DMS53 (cell line): ENCODE results near the gene CRK.

Source experiments
- DNase-seq: peaks from one replicate; lab custom pipeline; 2025; lab: John Stamatoyannopoulos, UW

The CRK gene

DNA sequence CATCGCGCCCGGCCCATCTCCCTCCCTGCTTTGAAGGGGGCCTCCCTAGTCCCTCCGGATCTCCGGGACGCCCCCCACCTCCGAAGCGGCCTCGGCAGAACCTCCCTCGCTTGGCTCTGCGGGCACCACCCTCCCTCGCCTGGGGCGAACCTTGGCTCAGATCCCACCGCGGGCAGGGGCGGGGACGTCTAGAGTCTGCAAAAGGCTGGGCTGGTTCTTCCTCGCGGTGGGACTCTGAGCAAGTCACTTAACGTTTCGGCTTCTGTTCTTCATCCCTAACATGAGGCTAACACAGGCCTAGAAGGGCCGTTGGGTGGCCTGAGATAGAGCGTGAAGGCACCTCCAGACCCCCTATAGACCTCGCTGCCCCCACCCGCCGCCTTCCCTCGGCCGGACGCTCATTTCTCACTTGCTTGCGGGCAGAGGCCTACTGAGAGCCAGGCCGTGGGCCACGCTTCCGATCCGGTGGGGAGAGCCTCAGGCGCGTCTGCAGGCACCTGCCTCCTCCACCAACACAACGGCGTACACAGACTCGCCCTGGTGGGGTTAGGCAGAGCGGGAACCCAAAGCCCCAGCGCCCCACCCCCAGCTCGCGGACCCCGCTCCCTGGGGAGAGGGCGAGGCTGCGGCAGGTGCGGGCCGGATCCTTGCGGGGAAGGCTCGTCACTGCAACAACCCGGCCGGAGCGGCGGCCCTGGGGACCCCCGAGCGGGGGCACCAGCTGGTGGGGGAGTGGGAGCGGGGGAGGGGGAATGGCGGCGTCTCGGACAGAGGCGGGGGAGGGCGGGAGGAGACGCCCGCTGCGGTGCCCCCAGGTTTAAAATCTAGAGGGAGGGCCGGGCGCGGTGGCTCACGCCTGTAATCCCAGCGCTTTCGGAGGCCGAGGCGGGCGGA, 31.0 kb upstream of the CRK start:
- DNase-seq, result peak; percentile 75

- peak; percentile 79 for DNase-seq
Observed at GRCh38 chr17:1485423-1486376, 29.7 kb upstream of the CRK start.

- peak; percentile 85 for DNase-seq
Observed at GRCh38 chr17:1484676-1485422, 28.8 kb upstream of the CRK start.

- no peak for DNase-seq
Observed at GRCh38 chr17:1484060-1484535, 28.1 kb upstream of the CRK start.

DNA sequence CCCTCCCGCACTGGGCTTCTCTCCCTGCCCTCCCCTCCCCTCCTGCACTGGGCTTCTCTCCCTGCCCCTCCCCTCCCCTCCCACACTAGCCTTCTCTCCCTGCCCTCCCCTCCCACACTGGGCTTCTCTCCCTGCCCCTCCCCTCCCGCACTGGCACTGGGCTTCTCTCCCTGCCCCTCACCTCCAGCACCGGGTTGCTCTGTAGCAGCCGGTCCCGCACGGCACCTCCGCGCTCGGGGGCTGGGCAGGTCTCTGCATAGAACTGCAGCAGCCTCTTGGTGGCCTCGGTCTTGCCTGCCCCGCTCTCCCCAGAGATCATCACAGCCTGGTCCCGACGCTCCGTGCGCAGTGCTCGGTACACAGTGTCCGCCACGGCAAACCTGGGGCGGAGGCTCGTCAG, 26.6 kb upstream of the CRK start:
- no peak for DNase-seq

GRCh38 chr17:1481736-1482135, 25.7 kb upstream of the CRK start:
- no peak for DNase-seq

GRCh38 chr17:1480747-1481465, 24.9 kb upstream of the CRK start:
- DNase-seq, result no peak

- DNase-seq, result no peak
Observed at GRCh38 chr17:1478418-1478817, 22.4 kb upstream of the CRK start.

DNA sequence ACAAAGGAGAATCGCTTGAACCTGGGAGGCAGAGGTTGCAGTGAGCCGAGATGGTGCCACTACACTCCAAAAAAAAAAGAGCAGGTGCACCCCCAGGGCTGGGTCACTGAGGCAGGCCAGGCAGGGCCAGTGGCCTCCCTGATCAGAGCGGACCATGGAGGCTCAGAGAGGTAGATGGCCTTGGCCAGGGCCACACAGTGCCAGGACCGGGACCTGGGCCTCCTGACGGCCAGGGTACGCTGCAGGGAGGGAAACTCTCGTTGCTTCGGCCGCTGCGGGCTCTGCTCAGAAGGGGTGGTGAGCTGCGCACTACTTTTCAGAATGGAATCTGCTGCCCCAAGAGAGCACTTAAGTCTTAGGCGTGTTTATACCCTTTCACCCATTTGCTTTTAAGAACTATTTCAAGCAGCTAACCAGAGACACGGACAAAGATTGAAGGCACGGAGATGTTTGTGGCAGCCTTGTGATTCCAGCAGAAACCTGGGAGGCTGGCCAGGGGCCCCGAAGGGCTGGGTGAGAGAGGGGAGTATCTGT, 19.4 kb upstream of the CRK start:
- DNase-seq, result no peak

- DNase-seq, result no peak
Observed at GRCh38 chr17:1474402-1475189, 18.6 kb upstream of the CRK start.

DNA sequence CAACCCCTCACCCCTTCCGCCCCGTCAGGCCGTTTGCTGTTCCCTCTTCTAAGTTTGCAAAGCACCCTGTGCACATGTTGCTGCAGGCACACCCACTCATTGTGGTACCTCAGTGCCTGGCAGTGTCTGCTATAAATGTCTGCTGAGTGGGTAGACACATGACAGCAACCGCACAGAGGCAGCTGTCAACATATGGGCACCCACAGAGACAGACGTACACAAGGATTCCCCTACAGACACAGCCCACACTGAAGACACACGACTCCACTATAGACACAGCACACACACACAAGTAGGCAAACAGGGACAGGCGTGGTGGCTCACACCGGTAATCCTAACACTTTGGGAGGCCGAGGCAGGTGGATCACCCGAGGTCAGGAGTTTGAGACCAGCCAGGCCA, 17.8 kb upstream of the CRK start:
- no peak for DNase-seq

DNA sequence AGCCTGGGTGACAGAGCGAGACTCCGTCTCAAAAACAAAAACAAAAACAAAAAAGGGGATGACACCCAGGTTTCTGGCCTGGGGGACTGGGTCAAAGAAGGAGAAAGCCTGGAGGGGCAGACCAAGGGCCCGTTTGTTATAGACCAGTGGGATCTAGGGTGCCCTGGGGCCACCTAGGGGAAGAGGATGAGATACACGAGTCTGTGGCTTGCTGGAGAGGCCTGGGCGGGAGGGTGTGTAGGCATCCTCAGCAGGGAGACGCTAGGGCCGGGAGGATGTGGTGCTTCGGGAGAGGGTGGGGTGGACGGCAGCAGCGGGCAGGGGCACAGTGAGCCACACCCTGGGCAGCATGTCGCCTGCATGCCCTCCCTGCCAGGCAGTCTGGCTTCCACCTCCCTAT, 17.1 kb upstream of the CRK start:
- DNase-seq, result no peak

DNA sequence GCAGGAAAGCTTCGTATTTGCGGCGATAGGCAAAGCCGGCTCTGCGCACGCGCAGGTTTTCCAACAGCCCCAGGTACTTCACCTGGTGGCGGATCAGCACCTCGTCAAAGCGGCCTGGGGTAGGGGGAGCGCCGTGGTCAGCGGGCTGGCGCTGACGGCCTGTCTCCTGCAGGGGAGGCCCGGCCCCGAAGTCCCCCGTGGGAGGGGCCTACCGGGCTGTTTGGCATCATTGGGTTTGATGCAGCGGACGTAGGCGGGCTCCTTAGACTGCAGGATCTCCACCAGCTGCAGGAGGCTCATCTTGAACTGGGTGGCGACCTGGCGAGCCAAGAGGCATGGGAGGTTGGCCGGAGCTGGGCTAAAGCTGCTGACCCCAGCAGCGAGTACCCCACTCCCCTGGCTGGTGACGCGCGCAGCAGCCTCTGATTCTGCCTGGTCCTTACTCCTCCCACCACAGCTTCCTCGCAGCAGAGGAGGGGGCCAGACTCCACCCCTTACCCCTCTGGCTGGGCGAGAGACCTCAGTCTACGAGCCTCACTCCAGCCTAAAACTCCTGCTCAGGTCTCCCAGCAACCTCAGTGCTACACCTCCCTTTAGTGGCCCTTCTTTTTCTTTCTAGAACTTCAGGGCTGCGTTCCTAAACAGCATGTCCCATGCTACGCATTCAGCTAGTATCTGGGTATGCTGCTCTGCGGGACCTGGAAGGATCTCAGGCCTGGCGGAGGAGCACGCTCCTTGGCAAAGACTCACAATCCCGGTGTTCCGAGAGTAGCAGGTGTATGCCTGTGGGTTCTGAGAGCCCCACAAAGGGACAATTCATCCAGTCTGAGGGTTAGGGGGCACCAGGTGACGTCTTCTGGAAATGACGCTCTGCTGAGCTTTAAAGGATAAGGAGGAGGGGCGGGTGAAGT, 16.1 kb upstream of the CRK start:
- DNase-seq, result no peak

DNA sequence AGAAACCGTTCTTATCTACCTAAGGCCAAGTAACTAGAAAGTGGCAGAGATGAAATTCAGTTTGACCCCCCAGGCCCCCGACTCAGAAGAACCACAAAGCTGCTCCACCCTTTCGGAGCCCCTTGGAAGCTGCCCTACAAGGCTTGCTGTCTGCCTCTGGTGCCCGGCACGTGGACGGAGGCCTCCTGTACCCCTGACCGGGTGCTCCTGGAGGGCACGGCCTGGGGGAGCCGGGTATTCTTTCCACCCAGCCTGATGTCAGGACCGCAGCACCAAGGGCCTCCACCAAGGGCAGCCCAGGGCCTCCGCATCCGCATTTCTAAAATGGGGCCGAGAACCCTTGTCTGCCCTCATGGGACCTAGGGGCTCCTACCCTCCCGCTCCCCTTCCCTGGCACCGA, 15.5 kb upstream of the CRK start:
- DNase-seq, result no peak

DNA sequence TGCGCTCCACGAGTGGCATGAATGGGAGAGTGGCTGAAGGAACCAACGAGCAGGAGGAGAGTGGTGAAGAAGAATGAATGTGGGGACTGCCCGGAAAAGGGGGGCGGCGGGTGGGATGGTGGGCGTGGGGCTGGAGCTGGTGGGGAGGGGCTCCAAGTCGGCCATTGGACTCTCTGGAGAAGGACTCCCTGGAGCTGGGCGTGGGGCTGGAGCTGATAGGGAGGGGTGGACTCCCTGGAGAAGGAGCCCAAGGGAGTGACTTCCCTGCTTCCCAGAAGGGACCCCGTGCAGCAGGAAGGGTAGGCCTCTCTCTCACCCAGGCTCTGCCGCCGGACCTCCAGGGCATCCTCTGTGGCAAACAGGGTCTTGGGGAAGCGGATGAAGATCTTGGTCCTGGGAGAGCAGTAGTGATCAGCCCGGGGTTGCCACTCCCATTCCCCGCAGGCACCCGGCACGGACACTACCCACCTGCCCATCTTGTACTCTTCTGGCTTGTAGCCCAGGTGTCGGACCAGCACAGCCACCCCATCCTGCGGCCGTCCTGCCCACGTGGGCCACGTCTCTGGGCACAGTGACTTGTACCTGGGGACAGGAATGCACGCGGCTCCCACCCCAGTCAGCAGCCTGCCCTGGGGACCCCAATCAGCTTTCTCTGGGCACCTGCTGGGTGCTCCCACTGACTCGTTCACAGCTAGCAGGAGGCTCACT, 14.9 kb upstream of the CRK start:
- DNase-seq, result no peak

DNA sequence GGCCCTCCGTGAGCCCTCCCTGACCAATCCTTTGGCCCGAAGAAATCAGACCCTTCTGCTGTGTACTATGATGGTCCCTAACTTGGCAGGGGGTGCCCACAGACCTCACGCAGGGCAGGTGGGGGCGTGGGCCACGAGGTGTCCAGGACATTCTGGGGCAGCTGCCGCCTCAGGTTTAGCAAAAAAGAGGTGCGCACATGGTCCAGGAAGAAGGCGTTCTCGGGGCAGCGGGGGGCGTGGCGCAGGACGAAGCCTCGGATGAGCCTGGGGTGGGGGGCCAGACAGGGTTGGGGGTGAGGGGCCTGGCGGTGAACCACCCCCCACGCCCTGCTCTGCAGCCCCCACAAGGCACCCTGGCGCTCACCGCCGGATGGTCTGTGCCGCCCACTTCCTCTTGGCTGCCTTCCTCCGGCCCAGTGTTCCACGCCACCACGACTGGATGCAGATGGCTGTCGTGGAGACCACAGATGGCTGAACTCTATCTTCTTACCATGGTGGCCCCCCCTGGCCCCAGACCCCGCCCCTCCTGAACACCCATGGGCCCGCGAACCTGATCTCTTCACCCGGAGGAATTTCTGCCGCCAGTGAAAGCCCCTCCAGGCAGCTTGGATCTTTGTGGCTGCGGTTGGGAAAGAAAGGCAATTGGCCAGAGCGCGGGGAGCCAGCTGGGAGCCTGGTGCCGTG, 14.2 kb upstream of the CRK start:
- DNase-seq, result no peak

GRCh38 chr17:1469231-1469852, 13.3 kb upstream of the CRK start:
- peak; percentile 79 for DNase-seq
